HEK293 (cell line): Measurements from ENCODE around the gene TMCC1.

Source experiments
- CTCF ChIA-PET: fragments of 350-600 bp; formaldehyde crosslinking; extraction: SDS; loops from one replicate; lab custom pipeline; 2021; ENCODE audit warnings: antibody characterized with exemption; lab: Yijun Ruan, JAX
- POLR2A ChIA-PET: fragments of 300-600 bp; formaldehyde crosslinking; extraction: SDS; loops from one replicate; lab custom pipeline; 2020; ENCODE audit warnings: antibody characterized with exemption, inconsistent platforms; lab: Yijun Ruan, JAX
- H3K27ac ChIP-seq: fragments of 200-500 bp; sonication (Bioruptor generic); 2 replicates; pipeline ENCODE4 v1.5.1; 2014; ENCODE audit warnings: low read depth, low read length, control low read depth, inconsistent platforms; ENCODE audit errors: extremely low read depth
- H3K36me3 ChIP-seq, 2 experiments: fragments of 200-500 bp in 1 of 2; sonication (Bioruptor generic) in 1 of 2; 1 replicate in 1 of 2; 2 replicates in 1 of 2; pipeline ENCODE4 v1.5.1; 2014 to 2017; ENCODE audit warnings: inconsistent platforms in 2 of 2, low read length in 2 of 2; ENCODE audit not compliant: control insufficient read depth in 2 of 2, insufficient read depth in 1 of 2
- H3K4me1 ChIP-seq: fragments of 200-500 bp; sonication (Bioruptor generic); 2 replicates; pipeline ENCODE4 v1.5.1; 2014; ENCODE audit warnings: mild to moderate bottlenecking, low read length, inconsistent platforms; ENCODE audit not compliant: control insufficient read depth, insufficient read depth
- H3K4me3 ChIP-seq: 2 replicates; pipeline ENCODE4 v1.5.1; 2011; ENCODE audit warnings: low read depth, mild to moderate bottlenecking, control low read depth, low read length, moderate library complexity
- H3K9me3 ChIP-seq: fragments of 200-500 bp; sonication (Bioruptor generic); 2 replicates; pipeline ENCODE4 v1.5.1; 2014; ENCODE audit warnings: low read depth, low read length, inconsistent platforms; ENCODE audit not compliant: control insufficient read depth, insufficient read depth
- BCL11A ChIP-seq: fragments of 450-650 bp; formaldehyde crosslinking; IDR thresholded peaks from 2 replicates; pipeline ENCODE4 v1.5.1; 2016; ENCODE audit warnings: low read depth, missing biosample characterization, missing genetic modification characterization
- GLI4 ChIP-seq: fragments of 450-650 bp; formaldehyde crosslinking; IDR thresholded peaks from 2 replicates; pipeline ENCODE4 v1.5.1; 2016; ENCODE audit warnings: missing biosample characterization, missing genetic modification characterization
- HOXD13 ChIP-seq: sonication (generic); formaldehyde crosslinking; IDR thresholded peaks from 2 replicates; pipeline ENCODE4 v1.8.0; 2022; ENCODE audit warnings: missing genetic modification reagents, borderline replicate concordance
- KLF8 ChIP-seq: fragments of 450-650 bp; formaldehyde crosslinking; IDR thresholded peaks from 2 replicates; pipeline ENCODE4 v1.5.1; 2016; ENCODE audit warnings: missing biosample characterization, missing genetic modification characterization
- MEIS1 ChIP-seq: sonication (generic); formaldehyde crosslinking; IDR thresholded peaks from 2 replicates; pipeline ENCODE4 v1.8.1; 2022; ENCODE audit warnings: missing genetic modification reagents, mild to moderate bottlenecking, borderline replicate concordance
- TSHZ1 ChIP-seq: fragments of 450-650 bp; formaldehyde crosslinking; IDR thresholded peaks from 2 replicates; pipeline ENCODE4 v1.5.1; 2016; ENCODE audit warnings: missing biosample characterization, missing genetic modification characterization, borderline replicate concordance
- ZBTB20 ChIP-seq: fragments of 450-650 bp; formaldehyde crosslinking; IDR thresholded peaks from 2 replicates; pipeline ENCODE4 v1.5.1; 2016; ENCODE audit warnings: missing biosample characterization, missing genetic modification characterization
- ZFP3 ChIP-seq: fragments of 450-650 bp; formaldehyde crosslinking; IDR thresholded peaks from 2 replicates; pipeline ENCODE4 v1.5.1; 2016; ENCODE audit warnings: low read depth, missing biosample characterization, missing genetic modification characterization
- ZFP69B ChIP-seq: fragments of 450-650 bp; formaldehyde crosslinking; IDR thresholded peaks from 2 replicates; pipeline ENCODE4 v1.5.1; 2016; ENCODE audit warnings: missing biosample characterization, missing genetic modification characterization
- ZNF311 ChIP-seq: fragments of 450-650 bp; formaldehyde crosslinking; IDR thresholded peaks from 2 replicates; pipeline ENCODE4 v1.5.1; 2017; ENCODE audit warnings: missing biosample characterization, missing genetic modification characterization, borderline replicate concordance
- ZNF324 ChIP-seq: fragments of 450-650 bp; formaldehyde crosslinking; IDR thresholded peaks from 2 replicates; pipeline ENCODE4 v1.5.1; 2016; ENCODE audit warnings: missing biosample characterization, missing genetic modification characterization
- ZNF514 ChIP-seq: fragments of 450-650 bp; formaldehyde crosslinking; IDR thresholded peaks from 2 replicates; pipeline ENCODE4 v1.5.1; 2016; ENCODE audit warnings: missing biosample characterization, missing genetic modification characterization
- ZNF544 ChIP-seq: fragments of 450-650 bp; formaldehyde crosslinking; IDR thresholded peaks from 2 replicates; pipeline ENCODE4 v1.5.0; 2017; ENCODE audit warnings: missing biosample characterization, missing genetic modification characterization
- ZNF580 ChIP-seq: fragments of 450-650 bp; formaldehyde crosslinking; IDR thresholded peaks from 2 replicates; pipeline ENCODE4 v1.5.1; 2016; ENCODE audit warnings: missing biosample characterization, missing genetic modification characterization
- ZNF626 ChIP-seq: fragments of 450-650 bp; sonication (Bioruptor Pico); formaldehyde crosslinking; IDR thresholded peaks from 2 replicates; pipeline ENCODE4 v1.5.1; 2018; ENCODE audit warnings: missing biosample characterization, missing genetic modification characterization, inconsistent platforms
- ZNF629 ChIP-seq: fragments of 450-650 bp; formaldehyde crosslinking; IDR thresholded peaks from 2 replicates; pipeline ENCODE4 v1.5.1; 2017; ENCODE audit warnings: missing biosample characterization, missing genetic modification characterization
- ZNF639 ChIP-seq: fragments of 450-650 bp; formaldehyde crosslinking; IDR thresholded peaks from 2 replicates; pipeline ENCODE4 v1.5.1; 2016; ENCODE audit warnings: missing biosample characterization, missing genetic modification characterization
- ZNF701 ChIP-seq: fragments of 450-650 bp; formaldehyde crosslinking; IDR thresholded peaks from 2 replicates; pipeline ENCODE4 v1.5.1; 2016; ENCODE audit warnings: missing biosample characterization, missing genetic modification characterization
- ZXDB ChIP-seq: fragments of 450-650 bp; formaldehyde crosslinking; IDR thresholded peaks from 2 replicates; pipeline ENCODE4 v1.5.1; 2016; ENCODE audit warnings: missing biosample characterization, missing genetic modification characterization
- TF ChIP-seq, protein P1 (sequence below): fragments of 450-650 bp; formaldehyde crosslinking; IDR thresholded peaks from 2 replicates; pipeline ENCODE4 v1.5.1; 2016; ENCODE audit warnings: missing biosample characterization, missing genetic modification characterization
- TF ChIP-seq, protein P2 (sequence below): fragments of 450-650 bp; formaldehyde crosslinking; IDR thresholded peaks from 2 replicates; pipeline ENCODE4 v1.5.1; 2016; ENCODE audit warnings: missing biosample characterization, missing genetic modification characterization
- TF ChIP-seq, protein P3 (sequence below): fragments of 450-650 bp; formaldehyde crosslinking; IDR thresholded peaks from 2 replicates; pipeline ENCODE4 v1.5.1; 2017; ENCODE audit warnings: missing biosample characterization, missing genetic modification characterization
- TF ChIP-seq, protein P4 (sequence below): IDR thresholded peaks from 2 replicates; pipeline ENCODE4 v1.6.1; 2011; ENCODE audit warnings: mild to moderate bottlenecking, low read depth, low read length, borderline replicate concordance

TMCC1 gene

DNA sequence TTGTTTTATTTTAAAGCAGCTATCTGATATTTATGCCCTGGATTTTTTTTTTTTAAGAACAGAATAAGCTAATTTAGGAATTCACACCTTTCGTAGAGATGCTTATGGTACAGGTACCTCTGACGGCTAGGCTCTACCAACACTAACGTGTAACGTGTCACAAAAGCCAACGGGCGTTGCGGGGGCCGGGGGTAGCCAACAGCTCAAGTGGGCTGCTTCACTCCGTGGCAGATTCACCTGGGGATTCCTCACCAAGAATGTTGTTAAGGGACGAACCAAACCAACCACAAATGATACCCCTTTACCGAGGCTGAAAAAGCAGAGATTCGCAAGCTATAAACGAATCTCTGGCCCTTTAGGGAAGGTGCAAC is 1.0 kb downstream of the TMCC1 start:
- TF ChIP-seq ZFP3 (tag by site-specific recombination) (no peak), ZNF311 (tag by site-specific recombination) (no peak), ZNF544 (tag by site-specific recombination) (no peak), ZNF626 (no peak), ZBTB20 (no peak), KLF8 (tag by site-specific recombination) (no peak), ZNF701 (tag by site-specific recombination) (no peak)
- TF ChIP-seq, protein P1, sequence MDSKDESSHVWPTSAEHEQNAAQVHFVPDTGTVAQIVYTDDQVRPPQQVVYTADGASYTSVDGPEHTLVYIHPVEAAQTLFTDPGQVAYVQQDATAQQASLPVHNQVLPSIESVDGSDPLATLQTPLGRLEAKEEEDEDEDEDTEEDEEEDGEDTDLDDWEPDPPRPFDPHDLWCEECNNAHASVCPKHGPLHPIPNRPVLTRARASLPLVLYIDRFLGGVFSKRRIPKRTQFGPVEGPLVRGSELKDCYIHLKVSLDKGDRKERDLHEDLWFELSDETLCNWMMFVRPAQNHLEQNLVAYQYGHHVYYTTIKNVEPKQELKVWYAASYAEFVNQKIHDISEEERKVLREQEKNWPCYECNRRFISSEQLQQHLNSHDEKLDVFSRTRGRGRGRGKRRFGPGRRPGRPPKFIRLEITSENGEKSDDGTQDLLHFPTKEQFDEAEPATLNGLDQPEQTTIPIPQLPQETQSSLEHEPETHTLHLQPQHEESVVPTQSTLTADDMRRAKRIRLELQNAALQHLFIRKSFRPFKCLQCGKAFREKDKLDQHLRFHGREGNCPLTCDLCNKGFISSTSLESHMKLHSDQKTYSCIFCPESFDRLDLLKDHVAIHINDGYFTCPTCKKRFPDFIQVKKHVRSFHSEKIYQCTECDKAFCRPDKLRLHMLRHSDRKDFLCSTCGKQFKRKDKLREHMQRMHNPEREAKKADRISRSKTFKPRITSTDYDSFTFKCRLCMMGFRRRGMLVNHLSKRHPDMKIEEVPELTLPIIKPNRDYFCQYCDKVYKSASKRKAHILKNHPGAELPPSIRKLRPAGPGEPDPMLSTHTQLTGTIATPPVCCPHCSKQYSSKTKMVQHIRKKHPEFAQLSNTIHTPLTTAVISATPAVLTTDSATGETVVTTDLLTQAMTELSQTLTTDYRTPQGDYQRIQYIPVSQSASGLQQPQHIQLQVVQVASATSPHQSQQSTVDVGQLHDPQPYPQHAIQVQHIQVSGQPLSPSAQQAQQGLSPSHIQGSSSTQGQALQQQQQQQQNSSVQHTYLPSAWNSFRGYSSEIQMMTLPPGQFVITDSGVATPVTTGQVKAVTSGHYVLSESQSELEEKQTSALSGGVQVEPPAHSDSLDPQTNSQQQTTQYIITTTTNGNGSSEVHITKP: peak; percentile 72; the same call in 1 of the 2 replicates

GRCh38 chr3:129890891-129891290 is 2.6 kb downstream of the TMCC1 start:
- Histone ChIP-seq H3K9me3 (no peaks in the 10 kb centered on the region), H3K36me3 (no peaks in the 10 kb centered on the region), H3K4me3 (no peak overlapping the region), H3K4me1 (peaks cover 11% of the 10 kb centered on the region; the same call in 1 of the 2 replicates), H3K27ac (no peak overlapping the region)
- ChIA-PET CTCF (no interaction called here), POLR2A (no interaction called here)
- TF ChIP-seq ZXDB (tag by site-specific recombination) (no peak), TSHZ1 (tag by site-specific recombination) (no peak), HOXD13 (CRISPR knock-in tag) (no peak), ZNF626 (no peak), ZFP69B (tag by site-specific recombination) (no peak), ZNF324 (tag by site-specific recombination) (no peak), GLI4 (tag by site-specific recombination) (no peak), MEIS1 (CRISPR knock-in tag) (no peak), ZNF580 (tag by site-specific recombination) (no peak), ZNF514 (tag by site-specific recombination) (no peak), ZNF629 (tag by site-specific recombination) (no peak), ZNF639 (tag by site-specific recombination) (no peak), BCL11A (tag by site-specific recombination) (no peak)
- TF ChIP-seq, protein P2, sequence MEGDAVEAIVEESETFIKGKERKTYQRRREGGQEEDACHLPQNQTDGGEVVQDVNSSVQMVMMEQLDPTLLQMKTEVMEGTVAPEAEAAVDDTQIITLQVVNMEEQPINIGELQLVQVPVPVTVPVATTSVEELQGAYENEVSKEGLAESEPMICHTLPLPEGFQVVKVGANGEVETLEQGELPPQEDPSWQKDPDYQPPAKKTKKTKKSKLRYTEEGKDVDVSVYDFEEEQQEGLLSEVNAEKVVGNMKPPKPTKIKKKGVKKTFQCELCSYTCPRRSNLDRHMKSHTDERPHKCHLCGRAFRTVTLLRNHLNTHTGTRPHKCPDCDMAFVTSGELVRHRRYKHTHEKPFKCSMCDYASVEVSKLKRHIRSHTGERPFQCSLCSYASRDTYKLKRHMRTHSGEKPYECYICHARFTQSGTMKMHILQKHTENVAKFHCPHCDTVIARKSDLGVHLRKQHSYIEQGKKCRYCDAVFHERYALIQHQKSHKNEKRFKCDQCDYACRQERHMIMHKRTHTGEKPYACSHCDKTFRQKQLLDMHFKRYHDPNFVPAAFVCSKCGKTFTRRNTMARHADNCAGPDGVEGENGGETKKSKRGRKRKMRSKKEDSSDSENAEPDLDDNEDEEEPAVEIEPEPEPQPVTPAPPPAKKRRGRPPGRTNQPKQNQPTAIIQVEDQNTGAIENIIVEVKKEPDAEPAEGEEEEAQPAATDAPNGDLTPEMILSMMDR (tag by site-specific recombination): no peak
- TF ChIP-seq, protein P3, sequence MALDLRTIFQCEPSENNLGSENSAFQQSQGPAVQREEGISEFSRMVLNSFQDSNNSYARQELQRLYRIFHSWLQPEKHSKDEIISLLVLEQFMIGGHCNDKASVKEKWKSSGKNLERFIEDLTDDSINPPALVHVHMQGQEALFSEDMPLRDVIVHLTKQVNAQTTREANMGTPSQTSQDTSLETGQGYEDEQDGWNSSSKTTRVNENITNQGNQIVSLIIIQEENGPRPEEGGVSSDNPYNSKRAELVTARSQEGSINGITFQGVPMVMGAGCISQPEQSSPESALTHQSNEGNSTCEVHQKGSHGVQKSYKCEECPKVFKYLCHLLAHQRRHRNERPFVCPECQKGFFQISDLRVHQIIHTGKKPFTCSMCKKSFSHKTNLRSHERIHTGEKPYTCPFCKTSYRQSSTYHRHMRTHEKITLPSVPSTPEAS (tag by site-specific recombination): no peak
- TF ChIP-seq, protein P4, sequence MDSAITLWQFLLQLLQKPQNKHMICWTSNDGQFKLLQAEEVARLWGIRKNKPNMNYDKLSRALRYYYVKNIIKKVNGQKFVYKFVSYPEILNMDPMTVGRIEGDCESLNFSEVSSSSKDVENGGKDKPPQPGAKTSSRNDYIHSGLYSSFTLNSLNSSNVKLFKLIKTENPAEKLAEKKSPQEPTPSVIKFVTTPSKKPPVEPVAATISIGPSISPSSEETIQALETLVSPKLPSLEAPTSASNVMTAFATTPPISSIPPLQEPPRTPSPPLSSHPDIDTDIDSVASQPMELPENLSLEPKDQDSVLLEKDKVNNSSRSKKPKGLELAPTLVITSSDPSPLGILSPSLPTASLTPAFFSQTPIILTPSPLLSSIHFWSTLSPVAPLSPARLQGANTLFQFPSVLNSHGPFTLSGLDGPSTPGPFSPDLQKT: no peak

More for the DNA sequence above, 1.0 kb downstream of the TMCC1 start:
- H3K4me1 ChIP-seq: peaks cover 11% of the 10 kb centered on the region; the same call in 1 of the 2 replicates
- H3K36me3 ChIP-seq: no peaks in the 10 kb centered on the region
- CTCF ChIA-PET: interaction anchor here (0.8 kb wide), 2 partner anchors 14 to 293 kb away, joined by 3 read pairs; no protein-coding TSS in a partner anchor
- POLR2A ChIA-PET: interaction anchor here (1.0 kb wide), 1 partner anchor 243 kb away, joined by 3 read pairs; no protein-coding TSS in a partner anchor
- H3K27ac ChIP-seq: peak overlapping the region; percentile 84; the same call in 1 of the 2 replicates
- H3K4me3 ChIP-seq: peak overlapping the region; percentile 85
- no peaks in the 10 kb centered on the region for H3K9me3 ChIP-seq
